Measurements from ENCODE around the gene MINDY4.

DNA sequence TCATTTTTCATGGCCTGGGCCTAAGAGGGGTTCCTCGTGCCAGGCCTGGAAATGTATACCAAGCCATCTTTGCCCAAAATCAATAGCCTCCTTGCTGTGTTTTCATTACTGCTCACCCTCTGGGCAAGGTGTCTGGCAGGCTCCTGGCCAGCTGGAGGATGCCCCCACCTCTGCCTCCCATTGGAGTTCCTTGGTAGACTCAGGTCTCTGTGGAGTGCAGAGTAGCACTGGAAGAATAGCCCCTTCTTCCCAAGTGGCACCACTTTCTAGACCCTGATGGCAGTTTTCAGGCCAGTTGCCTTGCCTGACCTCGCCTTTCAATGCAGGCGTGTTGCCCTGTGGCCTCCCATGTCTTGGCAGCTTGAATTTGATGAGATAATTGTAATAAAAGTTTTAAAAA lies 84.7 kb downstream of the MINDY4 start:
- TF ChIP-seq, protein P1, sequence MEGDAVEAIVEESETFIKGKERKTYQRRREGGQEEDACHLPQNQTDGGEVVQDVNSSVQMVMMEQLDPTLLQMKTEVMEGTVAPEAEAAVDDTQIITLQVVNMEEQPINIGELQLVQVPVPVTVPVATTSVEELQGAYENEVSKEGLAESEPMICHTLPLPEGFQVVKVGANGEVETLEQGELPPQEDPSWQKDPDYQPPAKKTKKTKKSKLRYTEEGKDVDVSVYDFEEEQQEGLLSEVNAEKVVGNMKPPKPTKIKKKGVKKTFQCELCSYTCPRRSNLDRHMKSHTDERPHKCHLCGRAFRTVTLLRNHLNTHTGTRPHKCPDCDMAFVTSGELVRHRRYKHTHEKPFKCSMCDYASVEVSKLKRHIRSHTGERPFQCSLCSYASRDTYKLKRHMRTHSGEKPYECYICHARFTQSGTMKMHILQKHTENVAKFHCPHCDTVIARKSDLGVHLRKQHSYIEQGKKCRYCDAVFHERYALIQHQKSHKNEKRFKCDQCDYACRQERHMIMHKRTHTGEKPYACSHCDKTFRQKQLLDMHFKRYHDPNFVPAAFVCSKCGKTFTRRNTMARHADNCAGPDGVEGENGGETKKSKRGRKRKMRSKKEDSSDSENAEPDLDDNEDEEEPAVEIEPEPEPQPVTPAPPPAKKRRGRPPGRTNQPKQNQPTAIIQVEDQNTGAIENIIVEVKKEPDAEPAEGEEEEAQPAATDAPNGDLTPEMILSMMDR (IDR thresholded peaks at IDR 0.05; ENCODE audit: low read depth, low read length, missing input control), result no peak
- no peak for TF ChIP-seq RAD21 (IDR thresholded peaks at IDR 0.05)
- TF ChIP-seq RXRA (IDR thresholded peaks at IDR 0.05), result no peak
- TF ChIP-seq, protein P2, sequence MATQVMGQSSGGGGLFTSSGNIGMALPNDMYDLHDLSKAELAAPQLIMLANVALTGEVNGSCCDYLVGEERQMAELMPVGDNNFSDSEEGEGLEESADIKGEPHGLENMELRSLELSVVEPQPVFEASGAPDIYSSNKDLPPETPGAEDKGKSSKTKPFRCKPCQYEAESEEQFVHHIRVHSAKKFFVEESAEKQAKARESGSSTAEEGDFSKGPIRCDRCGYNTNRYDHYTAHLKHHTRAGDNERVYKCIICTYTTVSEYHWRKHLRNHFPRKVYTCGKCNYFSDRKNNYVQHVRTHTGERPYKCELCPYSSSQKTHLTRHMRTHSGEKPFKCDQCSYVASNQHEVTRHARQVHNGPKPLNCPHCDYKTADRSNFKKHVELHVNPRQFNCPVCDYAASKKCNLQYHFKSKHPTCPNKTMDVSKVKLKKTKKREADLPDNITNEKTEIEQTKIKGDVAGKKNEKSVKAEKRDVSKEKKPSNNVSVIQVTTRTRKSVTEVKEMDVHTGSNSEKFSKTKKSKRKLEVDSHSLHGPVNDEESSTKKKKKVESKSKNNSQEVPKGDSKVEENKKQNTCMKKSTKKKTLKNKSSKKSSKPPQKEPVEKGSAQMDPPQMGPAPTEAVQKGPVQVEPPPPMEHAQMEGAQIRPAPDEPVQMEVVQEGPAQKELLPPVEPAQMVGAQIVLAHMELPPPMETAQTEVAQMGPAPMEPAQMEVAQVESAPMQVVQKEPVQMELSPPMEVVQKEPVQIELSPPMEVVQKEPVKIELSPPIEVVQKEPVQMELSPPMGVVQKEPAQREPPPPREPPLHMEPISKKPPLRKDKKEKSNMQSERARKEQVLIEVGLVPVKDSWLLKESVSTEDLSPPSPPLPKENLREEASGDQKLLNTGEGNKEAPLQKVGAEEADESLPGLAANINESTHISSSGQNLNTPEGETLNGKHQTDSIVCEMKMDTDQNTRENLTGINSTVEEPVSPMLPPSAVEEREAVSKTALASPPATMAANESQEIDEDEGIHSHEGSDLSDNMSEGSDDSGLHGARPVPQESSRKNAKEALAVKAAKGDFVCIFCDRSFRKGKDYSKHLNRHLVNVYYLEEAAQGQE (IDR thresholded peaks at IDR 0.05), result no peak
